CD4-positive, alpha-beta T cell (primary cell): ENCODE data around the gene ORMDL2. TPM values are rescaled to one million over a fixed set of nuclear protein-coding genes. Genes with fewer than 3 reads are reported as not detected.

Source experiments
- ATAC-seq: fragments of 200-7000 bp; cut with Tn5 transposase; one replicate; pipeline ENCODE4 v1.10.0; 2022; ENCODE audit warnings: mild to moderate bottlenecking; ENCODE audit not compliant: poor library complexity
- CTCF ChIA-PET: fragments of 350-600 bp; sonication (Branson Sonifier 250); formaldehyde crosslinking; loops from one replicate; lab custom pipeline; 2021; ENCODE audit warnings: antibody characterized with exemption, inconsistent platforms; lab: Charles Lee
- POLR2A ChIA-PET: fragments of 350-600 bp; sonication (Branson Sonifier 250); formaldehyde crosslinking; loops from one replicate; lab custom pipeline; 2021; ENCODE audit warnings: antibody characterized with exemption, inconsistent platforms; lab: Charles Lee
- DNase-seq, 14 experiments: peaks; one replicate each; pipeline ENCODE4 v3.0.0-alpha.2; 2013 to 2020; ENCODE audit warnings: mixed read lengths in 2 of 14
- H3K27ac ChIP-seq, 2 donors: one replicate each; pipeline versions ENCODE4 v1.5.1 to v1.7.0; 2013; ENCODE audit warnings: low read length in 2 of 2, low read depth in 1 of 2, mild to moderate bottlenecking in 1 of 2
- H3K27me3 ChIP-seq, 2 experiments: 1 replicate in 1 of 2; 2 replicates in 1 of 2; pipeline versions ENCODE4 v1.6.1 to v1.7.0; 2013; ENCODE audit warnings: low read length in 2 of 2, control low read depth in 1 of 2, mild to moderate bottlenecking in 1 of 2, moderate library complexity in 1 of 2; ENCODE audit not compliant: insufficient read depth in 2 of 2, control insufficient read depth in 1 of 2
- H3K36me3 ChIP-seq: one replicate; pipeline ENCODE4 v1.6.1; 2013; ENCODE audit warnings: low read length, control low read depth; ENCODE audit not compliant: insufficient read depth
- H3K4me1 ChIP-seq: one replicate; pipeline ENCODE4 v1.6.1; 2013; ENCODE audit warnings: low read length, control low read depth; ENCODE audit not compliant: insufficient read depth
- H3K4me3 ChIP-seq: one replicate; pipeline ENCODE4 v1.5.1; 2013; ENCODE audit warnings: mild to moderate bottlenecking, low read length, moderate library complexity
- H3K9me3 ChIP-seq, 2 experiments: 1 replicate in 1 of 2; 2 replicates in 1 of 2; pipeline versions ENCODE4 v1.6.1 to v1.7.0; 2013; ENCODE audit warnings: low read length in 2 of 2, mild to moderate bottlenecking in 2 of 2, control low read depth in 1 of 2, moderate library complexity in 1 of 2; ENCODE audit not compliant: control insufficient read depth in 1 of 2, insufficient read depth in 1 of 2
- H3K27ac Mint-ChIP-seq: one replicate; pipeline ENCODE4 v1.8.0; 2020; ENCODE audit warnings: mixed read lengths
- H3K27me3 Mint-ChIP-seq: one replicate; pipeline ENCODE4 v1.8.0; 2021; ENCODE audit warnings: mixed read lengths
- H3K36me3 Mint-ChIP-seq: one replicate; pipeline ENCODE4 v1.8.0; 2021; ENCODE audit warnings: low read depth, mixed read lengths
- H3K4me1 Mint-ChIP-seq: one replicate; pipeline ENCODE4 v1.8.0; 2021; ENCODE audit warnings: low read depth, mixed read lengths
- H3K4me3 Mint-ChIP-seq: one replicate; pipeline ENCODE4 v1.8.0; 2020; ENCODE audit warnings: mild to moderate bottlenecking, mixed read lengths
- H3K9me3 Mint-ChIP-seq: one replicate; pipeline ENCODE4 v1.8.0; 2020; ENCODE audit warnings: mixed read lengths
- CTCF ChIP-seq: fragments of 200-600 bp; IDR thresholded peaks from one replicate; pipeline ENCODE4 v1.8.0; 2022; ENCODE audit warnings: antibody characterized with exemption, mild to moderate bottlenecking
- intact Hi-C, 2 experiments: fragments of 100-400 bp; cut with DNase I in 1 of 2; cut with micrococcal nuclease in 1 of 2; formaldehyde crosslinking; loops; one replicate each; pipeline versions ENCODE4 v1.15.1 to v1.9.0; 2023 to 2025; cut with DNase I, micrococcal nuclease
- total RNA-seq, 174 experiments: library from RNA in 2 of 174; stranded (reverse) in 2 of 174; gene quantifications; one replicate each; pipeline ENCODE4 v1.2.3 and lab custom pipeline; 2021 to 2026

Gene ORMDL2
- total RNA-seq, 2 experiments from 2014 or later: 13.0 to 14.9 TPM

DNA sequence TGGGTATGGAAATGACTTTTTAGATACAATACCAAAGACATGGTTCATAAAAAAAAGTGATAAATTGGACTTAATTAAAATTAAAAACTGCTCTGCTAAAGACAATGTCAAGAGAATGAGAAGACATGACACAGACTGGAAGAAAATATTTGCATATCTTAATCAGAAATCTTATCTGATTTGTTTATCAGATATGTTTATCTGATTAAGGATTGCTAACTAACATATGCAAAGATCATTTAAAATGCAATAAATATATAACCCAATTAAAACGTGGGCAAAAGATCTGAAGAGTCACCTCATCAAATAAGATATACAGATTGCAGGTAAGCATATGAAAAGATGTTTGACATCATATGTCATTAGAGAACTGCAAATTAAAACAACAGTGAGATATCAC is 34.9 kb downstream of the ORMDL2 start:
- H3K27ac ChIP-seq: no peak overlapping the region
- H3K4me1 ChIP-seq: no peaks in the 10 kb centered on the region
- H3K4me1 Mint-ChIP-seq: no peaks in the 10 kb centered on the region
- no peaks in the 10 kb centered on the region for H3K9me3 ChIP-seq
- no peak overlapping the region for H3K4me3 ChIP-seq
- H3K27me3 ChIP-seq: peaks cover 0 to 2% of the 10 kb centered on the region in 2 experiments
- intact Hi-C loops: no loop called here
- H3K36me3 ChIP-seq: no peaks in the 10 kb centered on the region
- ChIA-PET CTCF (no interaction called here), POLR2A (no interaction called here)
- H3K27ac Mint-ChIP-seq: no peak overlapping the region
- no peaks in the 10 kb centered on the region for H3K36me3 Mint-ChIP-seq
- DNase-seq: no peak
- no peak for TF ChIP-seq CTCF
- H3K27me3 Mint-ChIP-seq: peaks cover 3% of the 10 kb centered on the region
- no peaks in the 10 kb centered on the region for H3K9me3 Mint-ChIP-seq
- ATAC-seq: no peak
- no peak overlapping the region for H3K4me3 Mint-ChIP-seq

DNA sequence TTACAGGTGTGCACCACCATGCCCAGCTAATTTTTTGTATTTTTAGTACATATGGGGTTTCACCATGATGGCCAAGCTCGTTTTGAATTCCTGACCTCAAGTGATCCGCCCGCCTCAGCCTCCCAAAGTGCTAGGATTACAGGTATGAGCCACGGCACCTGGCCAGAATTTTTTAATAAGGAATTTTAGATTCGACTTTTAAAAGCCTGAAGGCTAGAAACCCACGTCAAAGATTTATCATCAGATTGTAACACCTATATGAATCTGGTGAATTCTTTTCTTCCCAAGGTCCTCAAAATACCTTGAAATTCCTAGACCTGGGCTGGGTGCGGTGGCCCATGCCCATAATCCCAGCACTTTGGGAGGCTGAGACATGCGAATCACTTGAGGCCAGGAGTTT is 43.6 kb downstream of the ORMDL2 start:
- Mint-ChIP-seq H3K4me1 (no peaks in the 10 kb centered on the region), H3K9me3 (no peaks in the 10 kb centered on the region), H3K4me3 (no peak overlapping the region), H3K27ac (no peak overlapping the region), H3K36me3 (no peaks in the 10 kb centered on the region), H3K27me3 (no peaks in the 10 kb centered on the region)
- intact Hi-C loops: no loop called here
- DNase-seq (no peak), ATAC-seq (no peak)
- ChIA-PET POLR2A (no interaction called here), CTCF (interaction anchor here (0.9 kb wide), 1 partner anchor 10 kb away, joined by 3 read pairs; no protein-coding TSS in a partner anchor)
- peaks cover 14 to 22% of the 10 kb centered on the region in 2 experiments for H3K9me3 ChIP-seq
- no peak overlapping the region for H3K4me3 ChIP-seq
- no peak overlapping the region for H3K27ac ChIP-seq
- no peaks in the 10 kb centered on the region for H3K36me3 ChIP-seq
- H3K27me3 ChIP-seq: no peaks in the 10 kb centered on the region
- no peaks in the 10 kb centered on the region for H3K4me1 ChIP-seq
- no peak for TF ChIP-seq CTCF

GRCh38 chr12:55861871-55862270 is 44.0 kb downstream of the ORMDL2 start:
- H3K4me3 Mint-ChIP-seq: no peak overlapping the region
- no peaks in the 10 kb centered on the region for H3K9me3 Mint-ChIP-seq
- POLR2A ChIA-PET: no interaction called here
- no peak overlapping the region for H3K27ac ChIP-seq
- no peak for DNase-seq
- TF ChIP-seq CTCF: no peak
- H3K27me3 Mint-ChIP-seq: no peaks in the 10 kb centered on the region
- H3K4me3 ChIP-seq: no peak overlapping the region
- peaks cover 14 to 24% of the 10 kb centered on the region in 2 experiments for H3K9me3 ChIP-seq
- H3K4me1 Mint-ChIP-seq: no peaks in the 10 kb centered on the region
- CTCF ChIA-PET: interaction anchor here (0.9 kb wide), 1 partner anchor 10 kb away, joined by 3 read pairs; no protein-coding TSS in a partner anchor
- no peaks in the 10 kb centered on the region for H3K36me3 Mint-ChIP-seq
- H3K27ac Mint-ChIP-seq: no peak overlapping the region
- no peaks in the 10 kb centered on the region for H3K27me3 ChIP-seq
- no peaks in the 10 kb centered on the region for H3K4me1 ChIP-seq
- intact Hi-C loops: no loop called here
- H3K36me3 ChIP-seq: no peaks in the 10 kb centered on the region
- no peak for ATAC-seq
